A549 (cell line): ENCODE results near the gene DOK6. TPM values are rescaled to one million over a fixed set of nuclear protein-coding genes. Genes with fewer than 3 reads are reported as not detected.
A peak's percentile ranks its signal among the peaks of the same experiment; 100 is the strongest.

Experiments used
- ATAC-seq, 2 experiments: fragments of 200-7000 bp in 1 of 2; fragments of >200 bp in 1 of 2; cut with Nextera tagmentation in 1 of 2; cut with Tn5 transposase in 1 of 2; 3 replicates each; pipeline versions ENCODE4 v1.8.0 to v1.9.1; 2018 to 2020; ENCODE audit warnings: mild to moderate bottlenecking in 1 of 2, moderate library complexity in 1 of 2
- CTCF ChIA-PET: fragments of 300-600 bp; sonication (Branson Sonifier 250); formaldehyde crosslinking; extraction: SDS; loops from one replicate; lab custom pipeline; 2021; ENCODE audit warnings: antibody characterized with exemption, inconsistent platforms; lab: Yijun Ruan, JAX
- POLR2A ChIA-PET: fragments of 350-600 bp; formaldehyde crosslinking; extraction: SDS; loops from one replicate; lab custom pipeline; 2021; ENCODE audit warnings: antibody characterized with exemption, inconsistent platforms; lab: Yijun Ruan, JAX
- DNase-seq, 2 experiments: peaks; one replicate each; pipeline versions ENCODE4 v3.0.0 to v3.0.0-alpha.2; 2011 to 2016; ENCODE audit warnings: low read depth in 1 of 2, low spot score in 1 of 2
- FAIRE-seq: peaks from 2 replicates; lab custom pipeline; 2011; peaks lifted over from hg19 to GRCh38; lab: Jason Lieb, UNC
- H3K27ac ChIP-seq, 2 experiments: fragments of >200 bp; sonication (Bioruptor Twin); formaldehyde crosslinking; 3 replicates each; pipeline ENCODE4 v1.5.1; 2016 to 2017
- H3K4me1 ChIP-seq: fragments of >200 bp; sonication (Bioruptor Twin); formaldehyde crosslinking; 3 replicates; pipeline ENCODE4 v1.6.1; 2016
- H3K4me2 ChIP-seq: fragments of >200 bp; sonication (Bioruptor Twin); formaldehyde crosslinking; 3 replicates; pipeline ENCODE4 v1.6.1; 2016
- H3K4me3 ChIP-seq: fragments of >200 bp; sonication (Bioruptor Twin); formaldehyde crosslinking; 3 replicates; pipeline ENCODE4 v1.5.1; 2016
- H3K9me3 ChIP-seq: fragments of >200 bp; sonication (Bioruptor Twin); formaldehyde crosslinking; 3 replicates; pipeline ENCODE4 v1.6.1; 2016
- BHLHE40 ChIP-seq: IDR thresholded peaks from 2 replicates; pipeline ENCODE4 v1.6.1; 2012; ENCODE audit warnings: low read depth, low read length, inconsistent platforms
- CEBPB ChIP-seq, 2 experiments: fragments of >200 bp in 1 of 2; sonication (Bioruptor Twin) in 1 of 2; formaldehyde crosslinking in 1 of 2; IDR thresholded peaks; 2 replicates each; pipeline ENCODE4 v1.6.1; 2012 to 2016
- EHF ChIP-seq: fragments of 250-450 bp; sonication (Bioruptor Pico); IDR thresholded peaks from 2 replicates; pipeline ENCODE4 v1.5.0; 2020; ENCODE audit warnings: mild to moderate bottlenecking
- HOXA7 ChIP-seq: fragments of 250-450 bp; sonication (Bioruptor Pico); IDR thresholded peaks from 2 replicates; pipeline ENCODE4 v1.5.0; 2020; ENCODE audit warnings: mild to moderate bottlenecking, moderate library complexity
- HOXB13 ChIP-seq: fragments of 250-450 bp; sonication (Bioruptor Pico); IDR thresholded peaks from 2 replicates; pipeline ENCODE4 v1.5.0; 2020; ENCODE audit warnings: low read depth, mild to moderate bottlenecking, moderate library complexity
- JUN ChIP-seq, 2 experiments: fragments of >200 bp; sonication (Bioruptor Twin); formaldehyde crosslinking; IDR thresholded peaks; 2 replicates in 1 of 2; 3 replicates in 1 of 2; pipeline ENCODE4 v1.6.1; 2016 to 2017
- MAFK ChIP-seq: fragments of 450-650 bp; IDR thresholded peaks from 2 replicates; pipeline ENCODE4 v1.6.1; 2014; ENCODE audit not compliant: partially characterized antibody
- MAZ ChIP-seq: fragments of 150-350 bp; IDR thresholded peaks from 2 replicates; pipeline ENCODE4 v1.6.1; 2014; ENCODE audit warnings: antibody characterized with exemption, low read depth, low read length, borderline replicate concordance
- RCOR1 ChIP-seq: fragments of 150-350 bp; IDR thresholded peaks from 2 replicates; pipeline ENCODE4 v1.6.1; 2014; ENCODE audit warnings: antibody characterized with exemption, low read length, low read depth
- RFX5 ChIP-seq: fragments of 450-650 bp; IDR thresholded peaks from 2 replicates; pipeline ENCODE4 v1.7.1; 2014; ENCODE audit warnings: antibody characterized with exemption, mild to moderate bottlenecking, moderate library complexity
- SMC3 ChIP-seq: fragments of >200 bp; sonication (Bioruptor Twin); formaldehyde crosslinking; IDR thresholded peaks from 3 replicates; pipeline ENCODE4 v1.6.1; 2018; ENCODE audit warnings: inconsistent platforms
- SREBF2 ChIP-seq: fragments of 450-650 bp; IDR thresholded peaks from 2 replicates; pipeline ENCODE4 v1.6.1; 2014; ENCODE audit warnings: mild to moderate bottlenecking, moderate library complexity
- ZFP36 ChIP-seq: fragments of 450-650 bp; IDR thresholded peaks from 2 replicates; pipeline ENCODE4 v1.6.1; 2014; ENCODE audit warnings: borderline replicate concordance; ENCODE audit not compliant: partially characterized antibody
- ZNF302 ChIP-seq: fragments of 250-450 bp; sonication (Bioruptor Pico); IDR thresholded peaks from 2 replicates; pipeline ENCODE4 v1.9.0; 2021; ENCODE audit warnings: inconsistent platforms, mild to moderate bottlenecking, moderate library complexity
- ZSCAN20 ChIP-seq: fragments of 250-450 bp; sonication (Bioruptor Pico); IDR thresholded peaks from 2 replicates; pipeline ENCODE4 v1.8.0; 2022; ENCODE audit warnings: mild to moderate bottlenecking, moderate library complexity
- WGBS: methylation state at CpG from one replicate; pipeline ENCODE4 v1.1.6; 2017; ENCODE audit errors: missing lambda C conversion rate; 5-methylcytosine and 5-hydroxymethylcytosine counted together
- polyA plus RNA-seq, 4 experiments: library from polyadenylated mRNA; depleted of rRNA in 3 of 4; stranded (reverse); fragments of >200 nt; fragmentation: RNase III in 1 of 4; extraction: RNeasy Plus Mini Kit Qiagen cat#74134 plus additional on column Dnase treatment in 1 of 4; gene quantifications; 2 replicates in 3 of 4; 3 replicates in 1 of 4; pipeline ENCODE4 v1.2.3, GENCODE V29; 2011 to 2017
- TF ChIP-seq, protein P1 (sequence below): fragments of 200-600 bp; sonication (generic); IDR thresholded peaks from 2 replicates; pipeline ENCODE4 v1.6.1; 2016; ENCODE audit warnings: antibody characterized with exemption, mild to moderate bottlenecking, moderate library complexity
- TF ChIP-seq, protein P2 (sequence below): fragments of >200 bp; sonication (Bioruptor Twin); formaldehyde crosslinking; IDR thresholded peaks from 2 replicates; pipeline ENCODE4 v1.6.1; 2016
- TF ChIP-seq, protein P3 (sequence below): IDR thresholded peaks from 2 replicates; pipeline ENCODE4 v1.6.1; 2012
- TF ChIP-seq, protein P4 (sequence below): IDR thresholded peaks from 2 replicates; pipeline ENCODE4 v1.6.1; 2012
- TF ChIP-seq, protein P5 (sequence below): fragments of 250-450 bp; sonication (Bioruptor Pico); IDR thresholded peaks from 2 replicates; pipeline ENCODE4 v1.5.0; 2021; ENCODE audit warnings: mild to moderate bottlenecking, moderate library complexity, borderline replicate concordance

DOK6 gene
- polyA plus RNA-seq, 2 of the 4 experiments (the other 2 are of a cell fraction): not detected

DNA sequence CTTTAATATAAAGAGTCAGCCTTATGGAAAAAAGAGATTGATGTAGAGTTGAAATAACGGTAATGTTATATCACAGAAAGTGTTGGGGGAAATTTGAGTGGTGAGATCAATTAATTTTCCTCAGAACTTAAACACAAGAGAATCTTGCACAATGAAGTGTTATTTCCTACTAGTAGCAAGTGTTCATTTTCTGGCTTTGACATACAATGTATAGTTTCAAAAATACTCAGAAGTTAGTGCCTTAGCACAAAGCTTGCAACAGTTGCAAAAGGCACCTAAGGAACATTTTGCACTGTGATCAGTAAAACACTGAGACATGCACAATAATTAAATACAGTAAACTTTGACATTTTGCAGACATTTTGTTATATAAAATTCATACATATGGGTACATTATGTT is 385.7 kb downstream of the DOK6 start (continued):
- TF ChIP-seq, protein P1, sequence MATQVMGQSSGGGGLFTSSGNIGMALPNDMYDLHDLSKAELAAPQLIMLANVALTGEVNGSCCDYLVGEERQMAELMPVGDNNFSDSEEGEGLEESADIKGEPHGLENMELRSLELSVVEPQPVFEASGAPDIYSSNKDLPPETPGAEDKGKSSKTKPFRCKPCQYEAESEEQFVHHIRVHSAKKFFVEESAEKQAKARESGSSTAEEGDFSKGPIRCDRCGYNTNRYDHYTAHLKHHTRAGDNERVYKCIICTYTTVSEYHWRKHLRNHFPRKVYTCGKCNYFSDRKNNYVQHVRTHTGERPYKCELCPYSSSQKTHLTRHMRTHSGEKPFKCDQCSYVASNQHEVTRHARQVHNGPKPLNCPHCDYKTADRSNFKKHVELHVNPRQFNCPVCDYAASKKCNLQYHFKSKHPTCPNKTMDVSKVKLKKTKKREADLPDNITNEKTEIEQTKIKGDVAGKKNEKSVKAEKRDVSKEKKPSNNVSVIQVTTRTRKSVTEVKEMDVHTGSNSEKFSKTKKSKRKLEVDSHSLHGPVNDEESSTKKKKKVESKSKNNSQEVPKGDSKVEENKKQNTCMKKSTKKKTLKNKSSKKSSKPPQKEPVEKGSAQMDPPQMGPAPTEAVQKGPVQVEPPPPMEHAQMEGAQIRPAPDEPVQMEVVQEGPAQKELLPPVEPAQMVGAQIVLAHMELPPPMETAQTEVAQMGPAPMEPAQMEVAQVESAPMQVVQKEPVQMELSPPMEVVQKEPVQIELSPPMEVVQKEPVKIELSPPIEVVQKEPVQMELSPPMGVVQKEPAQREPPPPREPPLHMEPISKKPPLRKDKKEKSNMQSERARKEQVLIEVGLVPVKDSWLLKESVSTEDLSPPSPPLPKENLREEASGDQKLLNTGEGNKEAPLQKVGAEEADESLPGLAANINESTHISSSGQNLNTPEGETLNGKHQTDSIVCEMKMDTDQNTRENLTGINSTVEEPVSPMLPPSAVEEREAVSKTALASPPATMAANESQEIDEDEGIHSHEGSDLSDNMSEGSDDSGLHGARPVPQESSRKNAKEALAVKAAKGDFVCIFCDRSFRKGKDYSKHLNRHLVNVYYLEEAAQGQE: no peak
- TF ChIP-seq, protein P2, sequence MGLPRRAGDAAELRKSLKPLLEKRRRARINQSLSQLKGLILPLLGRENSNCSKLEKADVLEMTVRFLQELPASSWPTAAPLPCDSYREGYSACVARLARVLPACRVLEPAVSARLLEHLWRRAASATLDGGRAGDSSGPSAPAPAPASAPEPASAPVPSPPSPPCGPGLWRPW: no peak

DNA sequence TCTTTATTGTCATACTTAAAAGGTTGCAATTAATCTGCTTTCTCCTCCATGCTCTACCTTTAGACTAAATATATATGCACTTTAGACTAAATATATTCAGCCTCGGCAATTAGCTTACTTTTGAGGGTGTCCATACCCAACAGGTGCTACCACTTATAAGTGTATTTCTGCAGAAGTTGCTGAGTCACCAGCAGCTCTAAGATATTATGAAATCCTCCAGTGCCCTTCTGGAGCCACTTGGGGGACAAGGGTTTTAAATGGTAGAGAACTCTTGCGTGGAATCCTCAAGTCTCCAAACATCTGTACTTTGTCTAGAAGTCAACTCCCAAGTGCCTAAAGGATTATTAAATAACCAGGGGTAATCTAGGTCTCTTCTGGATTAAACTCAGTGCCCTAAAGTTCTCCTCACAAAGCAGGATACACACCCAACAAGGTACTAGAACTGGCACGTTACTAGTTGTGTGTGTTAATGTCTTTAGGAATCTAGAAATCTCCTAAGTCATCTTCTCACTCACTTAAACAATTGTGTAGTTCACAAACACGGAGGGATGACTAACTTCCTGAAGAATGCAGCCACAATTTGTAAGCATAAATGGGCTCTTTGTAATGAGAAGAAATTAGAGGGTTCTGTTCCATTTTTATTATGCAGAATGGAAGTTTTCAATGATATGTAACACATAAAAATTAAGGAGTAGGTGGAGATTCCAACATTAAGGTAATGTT is 387.3 kb downstream of the DOK6 start:
- Histone ChIP-seq H3K27ac (peak overlapping the region; percentile 35 to 66; a peak in 3 of 6 replicates), H3K4me1 (peaks cover 8% of the 10 kb centered on the region; the same call in 2 of the 3 replicates), H3K4me3 (no peak overlapping the region), H3K9me3 (no peaks in the 10 kb centered on the region), H3K4me2 (peak overlapping the region; percentile 39; the same call in 2 of the 3 replicates)
- ChIA-PET CTCF (no interaction called here), POLR2A (no interaction called here)
- ATAC-seq (no peak), FAIRE-seq (no peak), DNase-seq (peak in 1 of 2 experiments; percentile 10)
- 46% methylated on average over 4 of the region's 4 CpGs for WGBS
- TF ChIP-seq MAFK (peak; percentile 28), EHF (CRISPR knock-in tag) (no peak), RFX5 (no peak), CEBPB (IDR thresholded peaks at IDR 0.05) (0 out of 4 replicates have a peak, but pooled peaks of 1 of the 2 experiments have one; percentile 5)
- TF ChIP-seq, protein P2: no peak

DNA sequence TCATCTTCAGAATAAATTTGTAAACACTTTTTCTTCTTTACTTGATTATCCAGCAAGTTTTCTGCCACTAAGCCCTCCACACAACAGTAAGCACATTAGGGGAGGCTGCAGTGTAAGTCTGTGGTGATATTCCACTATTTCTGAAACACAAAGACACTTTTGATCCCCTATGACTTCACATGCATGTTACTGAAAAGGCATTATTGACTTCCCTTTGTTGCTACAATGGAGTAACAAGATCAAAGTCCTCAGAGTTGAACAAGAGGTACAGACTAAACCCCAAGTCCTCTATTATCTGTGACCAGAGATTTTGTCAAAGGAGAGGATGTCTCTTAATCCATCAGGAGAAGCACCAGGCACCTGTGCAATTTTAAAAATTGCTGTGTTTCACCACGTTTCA is 389.1 kb downstream of the DOK6 start:
- ATAC-seq (no peak), DNase-seq (no peak), FAIRE-seq (no peak)
- POLR2A ChIA-PET: no interaction called here
- CTCF ChIA-PET: no interaction called here
- 45% methylated on average over 1 of the region's 1 CpG for WGBS
- peaks cover 8% of the 10 kb centered on the region; the same call in 2 of the 3 replicates for H3K4me1 ChIP-seq
- H3K4me3 ChIP-seq: no peak overlapping the region
- TF ChIP-seq SREBF2 (no peak), SMC3 (no peak), ZNF302 (CRISPR knock-in tag) (no peak), HOXB13 (CRISPR knock-in tag) (no peak), HOXA7 (CRISPR knock-in tag) (no peak), RCOR1 (no peak), MAZ (no peak), ZSCAN20 (CRISPR knock-in tag) (no peak), BHLHE40 (no peak), ZFP36 (no peak), JUN (IDR thresholded peaks at IDR 0.05) (no peak)
- TF ChIP-seq, protein P2: no peak
- TF ChIP-seq, protein P3, sequence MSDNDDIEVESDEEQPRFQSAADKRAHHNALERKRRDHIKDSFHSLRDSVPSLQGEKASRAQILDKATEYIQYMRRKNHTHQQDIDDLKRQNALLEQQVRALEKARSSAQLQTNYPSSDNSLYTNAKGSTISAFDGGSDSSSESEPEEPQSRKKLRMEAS: no peak
- TF ChIP-seq, protein P4, sequence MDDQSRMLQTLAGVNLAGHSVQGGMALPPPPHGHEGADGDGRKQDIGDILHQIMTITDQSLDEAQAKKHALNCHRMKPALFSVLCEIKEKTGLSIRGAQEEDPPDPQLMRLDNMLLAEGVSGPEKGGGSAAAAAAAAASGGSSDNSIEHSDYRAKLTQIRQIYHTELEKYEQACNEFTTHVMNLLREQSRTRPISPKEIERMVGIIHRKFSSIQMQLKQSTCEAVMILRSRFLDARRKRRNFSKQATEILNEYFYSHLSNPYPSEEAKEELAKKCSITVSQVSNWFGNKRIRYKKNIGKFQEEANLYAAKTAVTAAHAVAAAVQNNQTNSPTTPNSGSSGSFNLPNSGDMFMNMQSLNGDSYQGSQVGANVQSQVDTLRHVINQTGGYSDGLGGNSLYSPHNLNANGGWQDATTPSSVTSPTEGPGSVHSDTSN: no peak
- TF ChIP-seq, protein P1: no peak
- TF ChIP-seq, protein P5, sequence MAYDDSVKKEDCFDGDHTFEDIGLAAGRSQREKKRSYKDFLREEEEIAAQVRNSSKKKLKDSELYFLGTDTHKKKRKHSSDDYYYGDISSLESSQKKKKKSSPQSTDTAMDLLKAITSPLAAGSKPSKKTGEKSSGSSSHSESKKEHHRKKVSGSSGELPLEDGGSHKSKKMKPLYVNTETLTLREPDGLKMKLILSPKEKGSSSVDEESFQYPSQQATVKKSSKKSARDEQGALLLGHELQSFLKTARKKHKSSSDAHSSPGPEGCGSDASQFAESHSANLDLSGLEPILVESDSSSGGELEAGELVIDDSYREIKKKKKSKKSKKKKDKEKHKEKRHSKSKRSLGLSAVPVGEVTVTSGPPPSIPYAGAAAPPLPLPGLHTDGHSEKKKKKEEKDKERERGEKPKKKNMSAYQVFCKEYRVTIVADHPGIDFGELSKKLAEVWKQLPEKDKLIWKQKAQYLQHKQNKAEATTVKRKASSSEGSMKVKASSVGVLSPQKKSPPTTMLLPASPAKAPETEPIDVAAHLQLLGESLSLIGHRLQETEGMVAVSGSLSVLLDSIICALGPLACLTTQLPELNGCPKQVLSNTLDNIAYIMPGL (CRISPR knock-in tag): no peak
- no peak overlapping the region for H3K27ac ChIP-seq
- H3K9me3 ChIP-seq: no peaks in the 10 kb centered on the region
- no peak overlapping the region for H3K4me2 ChIP-seq
